Esophagus squamous epithelium (tissue), 5 donors: ENCODE results near the gene VEGFC. TPM values are rescaled to one million over a fixed set of nuclear protein-coding genes. Genes with fewer than 3 reads are reported as not detected.

Experiments used
- DNase-seq: peaks from one replicate; lab custom pipeline; 2025; lab: John Stamatoyannopoulos, UW
- H3K27ac ChIP-seq, 4 donors: fragments of 200-600 bp; sonication (generic); one replicate each; pipeline ENCODE4 v1.5.1; 2016 to 2019; ENCODE audit warnings: mild to moderate bottlenecking in 1 of 4
- H3K27me3 ChIP-seq, 4 donors: fragments of 200-600 bp; sonication (generic); 1 replicate in 3 of 4; 2 replicates in 1 of 4; pipeline versions ENCODE4 v1.5.1 to v1.6.0; 2017 to 2021; ENCODE audit warnings: antibody characterized with exemption in 1 of 4
- H3K36me3 ChIP-seq, 3 donors: fragments of 200-600 bp; sonication (generic); one replicate each; pipeline ENCODE4 v1.5.1; 2016 to 2019
- H3K4me1 ChIP-seq, 3 donors: fragments of 200-600 bp; sonication (generic); one replicate each; pipeline ENCODE4 v1.5.1; 2017 to 2019
- H3K4me3 ChIP-seq, 4 donors: fragments of 200-600 bp; sonication (generic); 1 replicate in 3 of 4; 2 replicates in 1 of 4; pipeline ENCODE4 v1.5.1; 2016 to 2019; ENCODE audit warnings: mild to moderate bottlenecking in 2 of 4, moderate library complexity in 1 of 4
- H3K9me3 ChIP-seq, 3 donors: fragments of 200-600 bp; sonication (generic); one replicate each; pipeline ENCODE4 v1.5.1; 2016 to 2019
- CTCF ChIP-seq, 6 experiments: fragments of 450-650 bp in 4 of 6; fragments of 200-600 bp in 2 of 6; sonication (generic) in 2 of 6; IDR thresholded peaks; one replicate each; pipeline ENCODE4 v1.5.1; 2016 to 2019; ENCODE audit warnings: antibody characterized with exemption in 6 of 6, mild to moderate bottlenecking in 4 of 6, moderate library complexity in 4 of 6
- POLR2A ChIP-seq, 4 donors: fragments of 450-650 bp; IDR thresholded peaks; one replicate each; pipeline ENCODE4 v1.6.1; 2017; ENCODE audit warnings: antibody characterized with exemption in 4 of 4, mild to moderate bottlenecking in 4 of 4, moderate library complexity in 3 of 4
- WGBS, 2 donors: methylation state at CpG; one replicate each; pipeline ENCODE4 v1.1.5; 2018; 5-methylcytosine and 5-hydroxymethylcytosine counted together
- intact Hi-C: fragments of 100-400 bp; cut with DNase I; formaldehyde crosslinking; loops from one replicate; pipeline ENCODE4 v1.15.0; 2022
- total RNA-seq, 4 donors: library from RNA; depleted of rRNA; stranded (reverse); fragments of >200 nt; gene quantifications; one replicate each; pipeline ENCODE4 v1.1.0, GENCODE V29; 2016
- donor health status: DM: yes; HTN: yes; CAD: no.

VEGFC gene
- total RNA-seq, 4 donors from 2014 or later, result 0.50 to 3.8 (median 1.7) TPM

- no peaks in the 10 kb centered on the region for H3K4me1 ChIP-seq
- no peaks in the 10 kb centered on the region for H3K36me3 ChIP-seq
- no peaks in the 10 kb centered on the region for H3K9me3 ChIP-seq
- H3K27me3 ChIP-seq, result no peaks in the 10 kb centered on the region
- H3K27ac ChIP-seq, result no peak overlapping the region
- no peak overlapping the region for H3K4me3 ChIP-seq
- DNase-seq, result no peak
- no peak for TF ChIP-seq POLR2A (IDR thresholded peaks at IDR 0.05)
- TF ChIP-seq CTCF (IDR thresholded peaks at IDR 0.05), result no peak
- 78 to 83% methylated on average over 6 of the region's 6 CpGs for WGBS, 2 donors
- intact Hi-C loops, result no loop called here
These were observed 22.0 kb upstream of the VEGFC start for GRCh38 chr4:176814770-176815169.

GRCh38 chr4:176810481-176811249, 17.9 kb upstream of the VEGFC start:
- no peak for DNase-seq
- H3K36me3 ChIP-seq, result no peaks in the 10 kb centered on the region
- intact Hi-C loops, result no loop called here
- no peak for TF ChIP-seq POLR2A (IDR thresholded peaks at IDR 0.05)
- TF ChIP-seq CTCF (IDR thresholded peaks at IDR 0.05), result no peak
- H3K4me3 ChIP-seq, result no peak overlapping the region
- no peaks in the 10 kb centered on the region for H3K27me3 ChIP-seq
- peaks cover 0 to 4% (median 0%) of the 10 kb centered on the region in 3 donors for H3K9me3 ChIP-seq
- H3K27ac ChIP-seq, result no peak overlapping the region
- H3K4me1 ChIP-seq, result no peaks in the 10 kb centered on the region
- WGBS, 2 donors, result 70 to 72% methylated on average over 3 of the region's 3 CpGs

GRCh38 chr4:176806778-176807375, 14.2 kb upstream of the VEGFC start:
- intact Hi-C loops, result no loop called here
- TF ChIP-seq POLR2A (IDR thresholded peaks at IDR 0.05) (no peak), CTCF (IDR thresholded peaks at IDR 0.05) (no peak)
- DNase-seq, result no peak

GRCh38 chr4:176805155-176805554, 12.4 kb upstream of the VEGFC start:
- TF ChIP-seq CTCF (IDR thresholded peaks at IDR 0.05) (no peak), POLR2A (IDR thresholded peaks at IDR 0.05) (no peak)
- Histone ChIP-seq H3K27me3 (no peaks in the 10 kb centered on the region), H3K9me3 (peaks cover 0 to 4% (median 0%) of the 10 kb centered on the region in 3 donors), H3K27ac (no peak overlapping the region), H3K36me3 (no peaks in the 10 kb centered on the region), H3K4me1 (no peaks in the 10 kb centered on the region), H3K4me3 (no peak overlapping the region)
- intact Hi-C loops, result no loop called here
- no peak for DNase-seq

More at GRCh38 chr4:176806778-176807375, 14.2 kb upstream of the VEGFC start:
- no peaks in the 10 kb centered on the region for H3K4me1 ChIP-seq
- WGBS, 2 donors, result 77 to 83% methylated on average over 5 of the region's 5 CpGs
- no peaks in the 10 kb centered on the region for H3K36me3 ChIP-seq
- peaks cover 0 to 4% (median 0%) of the 10 kb centered on the region in 3 donors for H3K9me3 ChIP-seq
- no peak overlapping the region for H3K27ac ChIP-seq
- H3K4me3 ChIP-seq, result no peak overlapping the region
- no peaks in the 10 kb centered on the region for H3K27me3 ChIP-seq

- H3K36me3 ChIP-seq, result no peaks in the 10 kb centered on the region
- H3K4me3 ChIP-seq, result no peak overlapping the region
- H3K27me3 ChIP-seq, result no peaks in the 10 kb centered on the region
- H3K4me1 ChIP-seq, result no peaks in the 10 kb centered on the region
- intact Hi-C loops, result no loop called here
- TF ChIP-seq POLR2A (IDR thresholded peaks at IDR 0.05) (no peak), CTCF (IDR thresholded peaks at IDR 0.05) (no peak)
- WGBS, 2 donors, result 0% methylated on average over 2 of the region's 2 CpGs
- DNase-seq, result no peak
- H3K9me3 ChIP-seq, result no peaks in the 10 kb centered on the region
- no peak overlapping the region for H3K27ac ChIP-seq
These were observed 8.3 kb upstream of the VEGFC start for GRCh38 chr4:176800891-176801534.
